GM21360 (cell line): ENCODE data around the gene MCEMP1.

Source experiments
- ATAC-seq: cut with Tn5 transposase; IDR thresholded peaks from one replicate; pipeline ENCODE4 v1.9.1; 2021; ENCODE audit warnings: mild to moderate bottlenecking, moderate library complexity; ENCODE audit not compliant: unreplicated experiment

The MCEMP1 gene

GRCh38 chr19:7694499-7694898, 17.6 kb downstream of the MCEMP1 start:
- no peak for ATAC-seq

- no peak for ATAC-seq
Observed at GRCh38 chr19:7697721-7698287, 20.9 kb downstream of the MCEMP1 start.

- no peak for ATAC-seq
Observed at GRCh38 chr19:7698583-7698982, 21.7 kb downstream of the MCEMP1 start.

GRCh38 chr19:7699003-7699402, 22.1 kb downstream of the MCEMP1 start:
- ATAC-seq: no peak

GRCh38 chr19:7699417-7700401, 22.8 kb downstream of the MCEMP1 start:
- no peak for ATAC-seq

- ATAC-seq: no peak
Observed at GRCh38 chr19:7701049-7701653, 24.3 kb downstream of the MCEMP1 start.

GRCh38 chr19:7701654-7702457, 25.0 kb downstream of the MCEMP1 start, which contains the start of gene FCER2:
Gene FCER2 (minus strand): TSS chr19:7702131. CDS start chr19:7699760, 2,371 bp downstream.
- peak; percentile 46 for ATAC-seq

- no peak for ATAC-seq
Observed at GRCh38 chr19:7703332-7703731, 26.4 kb downstream of the MCEMP1 start.

- no peak for ATAC-seq
Observed at GRCh38 chr19:7704280-7705060, 27.6 kb downstream of the MCEMP1 start.

GRCh38 chr19:7705387-7706187, 28.7 kb downstream of the MCEMP1 start:
- no peak for ATAC-seq

GRCh38 chr19:7706188-7706954, 29.5 kb downstream of the MCEMP1 start:
- ATAC-seq: no peak

- no peak for ATAC-seq
Observed at GRCh38 chr19:7706955-7707456, 30.1 kb downstream of the MCEMP1 start.

GRCh38 chr19:7709932-7710460, 33.1 kb downstream of the MCEMP1 start:
- ATAC-seq: no peak

- ATAC-seq: no peak
Observed at GRCh38 chr19:7710616-7711015, 33.7 kb downstream of the MCEMP1 start.

- no peak for ATAC-seq
Observed at GRCh38 chr19:7715671-7716070, 38.8 kb downstream of the MCEMP1 start.

GRCh38 chr19:7716762-7717161, 39.9 kb downstream of the MCEMP1 start:
- ATAC-seq: no peak

GRCh38 chr19:7718668-7719067, 41.8 kb downstream of the MCEMP1 start:
- ATAC-seq: no peak

GRCh38 chr19:7720351-7720750, 43.5 kb downstream of the MCEMP1 start:
- no peak for ATAC-seq
